CD14-positive monocyte (primary cell): ENCODE data around the gene FCN2. TPM values are rescaled to one million over a fixed set of nuclear protein-coding genes. Genes with fewer than 3 reads are reported as not detected.

Experiments
- DNase-seq, 3 donors: peaks; one replicate each; pipeline ENCODE4 v3.0.0-alpha.2; 2011 to 2022
- H2AFZ ChIP-seq: 2 replicates; pipeline ENCODE4 v1.6.0; 2012; ENCODE audit warnings: mild to moderate bottlenecking, low read depth, low read length, inconsistent platforms; ENCODE audit not compliant: insufficient read depth, poor library complexity, severe bottlenecking
- H3K27ac ChIP-seq, 2 donors: 1 replicate in 1 of 2; 2 replicates in 1 of 2; pipeline ENCODE4 v1.5.1; 2012 to 2013; ENCODE audit warnings: low read length in 2 of 2, control low read depth in 1 of 2, inconsistent platforms in 1 of 2, low read depth in 1 of 2, mild to moderate bottlenecking in 1 of 2
- H3K27me3 ChIP-seq, 2 donors: one replicate each; pipeline versions ENCODE4 v1.6.0 to v1.6.1; 2011 to 2013; ENCODE audit warnings: low read length in 2 of 2; ENCODE audit not compliant: control insufficient read depth in 2 of 2, insufficient read depth in 2 of 2
- H3K36me3 ChIP-seq, 2 donors: replicated peaks in 1 of 2; 1 replicate in 1 of 2; 2 replicates in 1 of 2; pipeline versions ENCODE4 v1.5.1 to v1.6.1; 2012 to 2013; ENCODE audit warnings: low read length in 2 of 2, control low read depth in 1 of 2, inconsistent platforms in 1 of 2, mild to moderate bottlenecking in 1 of 2; ENCODE audit not compliant: insufficient read depth in 2 of 2, control insufficient read depth in 1 of 2
- H3K4me1 ChIP-seq, 2 donors: 1 replicate in 1 of 2; 2 replicates in 1 of 2; pipeline versions ENCODE4 v1.5.1 to v1.6.1; 2012 to 2013; ENCODE audit warnings: low read length in 2 of 2, control low read depth in 1 of 2, inconsistent platforms in 1 of 2, mild to moderate bottlenecking in 1 of 2, moderate library complexity in 1 of 2; ENCODE audit not compliant: insufficient read depth in 2 of 2, control insufficient read depth in 1 of 2
- H3K4me2 ChIP-seq: replicated peaks from 2 replicates; pipeline ENCODE3; 2012; ENCODE audit warnings: low read length, moderate library complexity, mild to moderate bottlenecking; ENCODE audit not compliant: poor library complexity, severe bottlenecking; ENCODE audit errors: extremely low read depth
- H3K4me3 ChIP-seq, 3 experiments: fragments of 200-600 bp in 1 of 3; sonication (generic) in 1 of 3; replicated peaks in 1 of 3; 1 replicate in 2 of 3; 2 replicates in 1 of 3; pipeline ENCODE4 v1.5.1; 2011 to 2013; ENCODE audit warnings: low read length in 3 of 3, mild to moderate bottlenecking in 3 of 3, control low read depth in 2 of 3, low read depth in 2 of 3, inconsistent platforms in 1 of 3, moderate library complexity in 1 of 3
- H3K79me2 ChIP-seq: 2 replicates; pipeline ENCODE4 v1.6.0; 2012; ENCODE audit warnings: mild to moderate bottlenecking, control low read depth, inconsistent platforms, low read length, moderate library complexity; ENCODE audit not compliant: insufficient read depth
- H3K9ac ChIP-seq: 2 replicates; pipeline ENCODE4 v1.6.0; 2017; ENCODE audit warnings: low read length, mild to moderate bottlenecking; ENCODE audit not compliant: insufficient read depth, poor library complexity, severe bottlenecking
- H3K9me3 ChIP-seq, 2 donors: replicated peaks in 1 of 2; 1 replicate in 1 of 2; 2 replicates in 1 of 2; pipeline versions ENCODE4 v1.5.1 to v1.6.1; 2012 to 2013; ENCODE audit warnings: low read length in 2 of 2, control low read depth in 1 of 2; ENCODE audit not compliant: control insufficient read depth in 1 of 2, insufficient read depth in 1 of 2
- H4K20me1 ChIP-seq: 2 replicates; pipeline ENCODE4 v1.6.0; 2012; ENCODE audit warnings: mild to moderate bottlenecking, low read length, control low read depth, moderate library complexity; ENCODE audit not compliant: insufficient read depth
- H3K27ac Mint-ChIP-seq, 7 donors: one replicate each; pipeline ENCODE4 v1.8.0; 2020; ENCODE audit warnings: mild to moderate bottlenecking in 7 of 7, mixed read lengths in 7 of 7, moderate library complexity in 6 of 7, inconsistent platforms in 2 of 7
- H3K27me3 Mint-ChIP-seq, 3 donors: one replicate each; pipeline ENCODE4 v1.8.0; 2021 to 2022; ENCODE audit warnings: low read depth in 3 of 3, mild to moderate bottlenecking in 3 of 3, mixed read lengths in 3 of 3, moderate library complexity in 3 of 3, inconsistent platforms in 1 of 3
- H3K36me3 Mint-ChIP-seq, 2 donors: one replicate each; pipeline ENCODE4 v1.8.0; 2020; ENCODE audit warnings: mixed read lengths in 2 of 2, inconsistent platforms in 1 of 2, mild to moderate bottlenecking in 1 of 2
- H3K4me1 Mint-ChIP-seq: one replicate; pipeline ENCODE4 v1.8.0; 2020; ENCODE audit warnings: mild to moderate bottlenecking, mixed read lengths
- H3K4me3 Mint-ChIP-seq, 2 donors: one replicate each; pipeline ENCODE4 v1.8.0; 2020; ENCODE audit warnings: mild to moderate bottlenecking in 2 of 2, mixed read lengths in 2 of 2, moderate library complexity in 1 of 2
- H3K9me3 Mint-ChIP-seq, 7 donors: one replicate each; pipeline ENCODE4 v1.8.0; 2020 to 2022; ENCODE audit warnings: mixed read lengths in 7 of 7, mild to moderate bottlenecking in 6 of 7, moderate library complexity in 6 of 7, inconsistent platforms in 2 of 7
- CTCF ChIP-seq: fragments of 200-600 bp; IDR thresholded peaks from one replicate; pipeline ENCODE4 v1.8.0; 2022; ENCODE audit warnings: antibody characterized with exemption, mild to moderate bottlenecking
- WGBS: methylation state at CpG from one replicate; pipeline ENCODE4 v1.1.5; 2013; ENCODE audit warnings: missing lambda C conversion rate; ENCODE audit not compliant: insufficient coverage; 5-methylcytosine and 5-hydroxymethylcytosine counted together
- intact Hi-C, 2 donors: fragments of 100-400 bp; cut with micrococcal nuclease; formaldehyde crosslinking; loops; one replicate each; pipeline versions ENCODE4 v1.15.0 to v1.15.1; 2023
- polyA plus RNA-seq, 3 donors: library from polyadenylated mRNA; depleted of rRNA in 1 of 3; unstranded in 2 of 3; stranded (reverse) in 1 of 3; fragments of 300-500 nt in 2 of 3; fragments of >200 nt in 1 of 3; fragmentation: Illumina TruSeq in 2 of 3; gene quantifications; 1 replicate in 2 of 3; 2 replicates in 1 of 3; pipeline ENCODE4 v1.2.3, GENCODE V29; 2012 to 2021

FCN2 gene
- polyA plus RNA-seq, 3 donors: not detected

- no peak for DNase-seq
- no peaks in the 10 kb centered on the region for H3K79me2 ChIP-seq
- H3K4me1 ChIP-seq: no peaks in the 10 kb centered on the region
- 86% methylated on average over 1 of the region's 1 CpG for WGBS
- no peak overlapping the region for H3K9ac ChIP-seq
- no peak overlapping the region for H3K27ac ChIP-seq
- no peak overlapping the region for H3K27ac Mint-ChIP-seq
- H3K36me3 ChIP-seq: no peaks in the 10 kb centered on the region
- H3K9me3 ChIP-seq: peaks cover 11 to 29% of the 10 kb centered on the region in 2 donors
- no peaks in the 10 kb centered on the region for H4K20me1 ChIP-seq
- H2AFZ ChIP-seq: no peak overlapping the region
- H3K4me1 Mint-ChIP-seq: peaks cover 1% of the 10 kb centered on the region
- no peak overlapping the region for H3K4me3 Mint-ChIP-seq
- no peaks in the 10 kb centered on the region for H3K27me3 ChIP-seq
- intact Hi-C loops: no loop called here
- no peak overlapping the region for H3K4me2 ChIP-seq
- TF ChIP-seq CTCF: no peak
- peaks cover 2 to 10% (median 9%) of the 10 kb centered on the region in 3 donors for H3K27me3 Mint-ChIP-seq
- no peaks in the 10 kb centered on the region for H3K36me3 Mint-ChIP-seq
- no peak overlapping the region for H3K4me3 ChIP-seq
- peaks cover 3 to 26% (median 17%) of the 10 kb centered on the region in 7 donors for H3K9me3 Mint-ChIP-seq
Observed at GRCh38 chr9:134846699-134847098, 33.9 kb upstream of the FCN2 start.

DNA sequence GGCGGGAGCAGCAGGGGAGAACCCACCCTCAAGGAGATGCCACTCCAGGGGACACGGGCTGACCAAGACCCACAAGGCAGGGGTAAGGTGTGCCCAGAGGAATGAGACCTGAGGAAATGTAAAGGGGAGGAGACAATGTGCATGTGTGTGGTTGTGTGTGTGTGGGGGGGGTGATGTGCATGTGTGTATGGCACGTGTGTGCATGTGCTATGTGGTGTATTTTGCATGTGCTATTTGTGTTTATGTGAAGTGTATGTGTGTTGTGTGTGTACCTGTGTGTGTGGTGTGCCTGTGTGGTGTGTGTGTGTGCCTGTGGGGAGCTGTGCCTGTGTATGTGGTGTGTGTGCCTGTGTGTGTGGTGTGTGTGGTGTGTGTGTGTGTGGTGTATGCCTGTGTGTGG, 33.5 kb upstream of the FCN2 start:
- no peak overlapping the region for H3K27ac ChIP-seq
- Mint-ChIP-seq H3K27me3 (peaks cover 2 to 10% (median 9%) of the 10 kb centered on the region in 3 donors), H3K4me3 (no peak overlapping the region), H3K36me3 (no peaks in the 10 kb centered on the region), H3K27ac (no peak overlapping the region), H3K9me3 (peaks cover 3 to 26% (median 17%) of the 10 kb centered on the region in 7 donors), H3K4me1 (peaks cover 1% of the 10 kb centered on the region)
- peaks cover 11 to 29% of the 10 kb centered on the region in 2 donors for H3K9me3 ChIP-seq
- no peak overlapping the region for H2AFZ ChIP-seq
- no peak overlapping the region for H3K4me3 ChIP-seq
- intact Hi-C loops: no loop called here
- no peaks in the 10 kb centered on the region for H3K4me1 ChIP-seq
- H3K27me3 ChIP-seq: no peaks in the 10 kb centered on the region
- H3K79me2 ChIP-seq: no peaks in the 10 kb centered on the region
- no peak overlapping the region for H3K9ac ChIP-seq
- H3K36me3 ChIP-seq: no peaks in the 10 kb centered on the region
- no peak for DNase-seq
- no peak overlapping the region for H3K4me2 ChIP-seq
- no peak for TF ChIP-seq CTCF
- WGBS: 76% methylated on average over 2 of the region's 3 CpGs
- no peaks in the 10 kb centered on the region for H4K20me1 ChIP-seq
